Measurements from ENCODE around the gene SNX24. TPM values are rescaled to one million over a fixed set of nuclear protein-coding genes. Genes with fewer than 3 reads are reported as not detected.
"Not testable (repeated sequence)": the region's sequence is repeated elsewhere in the genome, so short reads cannot be mapped to it uniquely, and the experiment has no call there.

The SNX24 gene
- polyA plus RNA-seq (ENCODE audit: insufficient read depth in 1 of 5, insufficient read length in 5 of 5, low replicate concordance in 1 of 5) = 10 to 100 TPM; 20.2 to 30.2 (median 24.6) TPM
- long read RNA-seq, donor 1, transcript SNX24-201 (7 exons, 2,158 nt) = major isoform, 5 of 153 reads
- long read RNA-seq, donor 1, transcript SNX24-205 (6 exons, 588 nt) = major isoform, 5 of 153 reads
- long read RNA-seq, donor 1, partial matches to known transcripts = 45 of 153 reads
- long read RNA-seq, donor 1, other reads (novel, unspliced or antisense) = 98 of 153 reads
- long read RNA-seq, donor 2, partial matches to known transcripts = 0 of 5 reads
- long read RNA-seq, donor 2, other reads (novel, unspliced or antisense) = 0 of 5 reads
- long read RNA-seq, donor 3, partial matches to known transcripts = 24 of 100 reads
- long read RNA-seq, donor 3, other reads (novel, unspliced or antisense) = 73 of 100 reads
- long read RNA-seq, donor 4, partial matches to known transcripts = 0 of 1 reads
- long read RNA-seq, donor 4, other reads (novel, unspliced or antisense) = 0 of 1 reads
- long read RNA-seq, donor 5, transcript SNX24-201 (7 exons, 2,158 nt) = major isoform, 7 of 9 reads
- long read RNA-seq, donor 5, partial matches to known transcripts = 0 of 9 reads
- long read RNA-seq, donor 5, other reads (novel, unspliced or antisense) = 0 of 9 reads
- long read RNA-seq, donor 6, partial matches to known transcripts = 17 of 21 reads
- long read RNA-seq, donor 6, other reads (novel, unspliced or antisense) = 0 of 21 reads
- long read RNA-seq, donor 7, partial matches to known transcripts = 23 of 133 reads
- long read RNA-seq, donor 7, other reads (novel, unspliced or antisense) = 105 of 133 reads
- long read RNA-seq, donor 8, partial matches to known transcripts = 0 of 4 reads
- long read RNA-seq, donor 8, other reads (novel, unspliced or antisense) = 0 of 4 reads

GRCh38 chr5:122845229-122846050 is at the start of gene SNX24:
TSS of gene SNX24 (plus strand) at chr5:122845613. CDS start at chr5:122845634, 21 bp downstream.
- DNase-seq = peak; percentile 78 to 81

- no peak for DNase-seq
These were observed 39.9 kb upstream of the SNX24 start for GRCh38 chr5:122805481-122805880.

GRCh38 chr5:122810405-122810804 is 35.0 kb upstream of the SNX24 start:
- DNase-seq = no peak

GRCh38 chr5:122815218-122815767 is 30.1 kb upstream of the SNX24 start:
- DNase-seq = no peak

GRCh38 chr5:122816756-122817155 is 28.7 kb upstream of the SNX24 start:
- DNase-seq = no peak

GRCh38 chr5:122831984-122832383 is 13.4 kb upstream of the SNX24 start:
- DNase-seq = no peak

- DNase-seq = no peak
These were observed 9.7 kb upstream of the SNX24 start for GRCh38 chr5:122835681-122836080.

GRCh38 chr5:122836947-122837346 is 8.5 kb upstream of the SNX24 start:
- no peak for DNase-seq

GRCh38 chr5:122839731-122840130 is 5.7 kb upstream of the SNX24 start:
- no peak for DNase-seq

GRCh38 chr5:122842016-122842580 is 3.3 kb upstream of the SNX24 start:
- no peak for DNase-seq

- peak in 1 of 2 donors; percentile 28 for DNase-seq
These were observed 1.1 kb upstream of the SNX24 start for GRCh38 chr5:122844136-122844909.

GRCh38 chr5:122844910-122845228 is 544 bp upstream of the SNX24 start:
- DNase-seq = no peak

GRCh38 chr5:122846051-122846550 is 688 bp downstream of the SNX24 start:
- no peak for DNase-seq

- DNase-seq = no peak
These were observed 2.3 kb downstream of the SNX24 start for GRCh38 chr5:122847687-122848081.

- DNase-seq = peak in 1 of 2 donors; percentile 11
These were observed 4.4 kb downstream of the SNX24 start for GRCh38 chr5:122849771-122850170.

GRCh38 chr5:122857538-122857937 is 12.1 kb downstream of the SNX24 start:
- not testable (repeated sequence) for DNase-seq

- DNase-seq = no peak
These were observed 13.0 kb downstream of the SNX24 start for GRCh38 chr5:122858451-122858850.

GRCh38 chr5:122863240-122863639 is 17.8 kb downstream of the SNX24 start:
- no peak for DNase-seq

GRCh38 chr5:122863721-122864120 is 18.3 kb downstream of the SNX24 start:
- DNase-seq = no peak

- DNase-seq = no peak
These were observed 19.0 kb downstream of the SNX24 start for GRCh38 chr5:122864400-122864799.

Data from right lung (tissue), 10 donors.